BJ (cell line): ENCODE measurements around the gene CCDC117. TPM values are rescaled to one million over a fixed set of nuclear protein-coding genes. Genes with fewer than 3 reads are reported as not detected.

Experiments used
- CTCF ChIA-PET: fragments of 350-600 bp; formaldehyde crosslinking; extraction: SDS; loops from one replicate; lab custom pipeline; 2021; ENCODE audit warnings: antibody characterized with exemption, inconsistent platforms; lab: Yijun Ruan, JAX
- POLR2A ChIA-PET: fragments of 300-600 bp; sonication (Branson Sonifier 250); formaldehyde crosslinking; extraction: SDS; loops from one replicate; lab custom pipeline; 2021; ENCODE audit warnings: antibody characterized with exemption; lab: Charles Lee
- DNase-seq: peaks from one replicate; pipeline ENCODE4 v3.0.0-alpha.2; 2011; ENCODE audit warnings: low read depth
- H3K27me3 ChIP-seq: 2 replicates; pipeline ENCODE4 v1.6.0; 2011; ENCODE audit warnings: low read length; ENCODE audit not compliant: control insufficient read depth, insufficient read depth
- H3K36me3 ChIP-seq: 2 replicates; pipeline ENCODE4 v1.5.1; 2011; ENCODE audit warnings: low read length; ENCODE audit not compliant: control insufficient read depth, insufficient read depth
- H3K4me3 ChIP-seq: 2 replicates; pipeline ENCODE4 v1.5.1; 2011; ENCODE audit warnings: low read depth, mild to moderate bottlenecking, control low read depth, low read length
- polyA plus RNA-seq: library from polyadenylated mRNA; depleted of rRNA; stranded (reverse); fragments of >200 nt; gene quantifications from 2 replicates; pipeline ENCODE4 v1.2.3, GENCODE V29; 2011
- TF ChIP-seq, protein P1 (sequence below): IDR thresholded peaks from 2 replicates; pipeline ENCODE4 v1.5.1; 2011; ENCODE audit warnings: low read depth, mild to moderate bottlenecking, control low read depth, inconsistent platforms, low read length, moderate library complexity; ENCODE audit not compliant: insufficient read depth

Gene CCDC117
- polyA plus RNA-seq, 1 experiment = 4.5 TPM

GRCh38 chr22:28798810-28799605, 26.5 kb downstream of the CCDC117 start:
- DNase-seq = peak; percentile 82
- CTCF ChIA-PET = interaction anchor here (0.6 to 2.4 kb wide), 5 partner anchors 23 to 241 kb away, joined by 3 to 6 read pairs (median 3); no protein-coding TSS in a partner anchor
- POLR2A ChIA-PET = interaction anchor here (0.5 to 1.1 kb wide), 3 partner anchors 9 to 418 kb away, joined by 4 to 7 read pairs (median 7); no protein-coding TSS in a partner anchor
- Histone ChIP-seq H3K27me3 (no peaks in the 10 kb centered on the region), H3K36me3 (peaks cover 18% of the 10 kb centered on the region), H3K4me3 (peak overlapping the region; percentile 98)
- TF ChIP-seq, protein P1, sequence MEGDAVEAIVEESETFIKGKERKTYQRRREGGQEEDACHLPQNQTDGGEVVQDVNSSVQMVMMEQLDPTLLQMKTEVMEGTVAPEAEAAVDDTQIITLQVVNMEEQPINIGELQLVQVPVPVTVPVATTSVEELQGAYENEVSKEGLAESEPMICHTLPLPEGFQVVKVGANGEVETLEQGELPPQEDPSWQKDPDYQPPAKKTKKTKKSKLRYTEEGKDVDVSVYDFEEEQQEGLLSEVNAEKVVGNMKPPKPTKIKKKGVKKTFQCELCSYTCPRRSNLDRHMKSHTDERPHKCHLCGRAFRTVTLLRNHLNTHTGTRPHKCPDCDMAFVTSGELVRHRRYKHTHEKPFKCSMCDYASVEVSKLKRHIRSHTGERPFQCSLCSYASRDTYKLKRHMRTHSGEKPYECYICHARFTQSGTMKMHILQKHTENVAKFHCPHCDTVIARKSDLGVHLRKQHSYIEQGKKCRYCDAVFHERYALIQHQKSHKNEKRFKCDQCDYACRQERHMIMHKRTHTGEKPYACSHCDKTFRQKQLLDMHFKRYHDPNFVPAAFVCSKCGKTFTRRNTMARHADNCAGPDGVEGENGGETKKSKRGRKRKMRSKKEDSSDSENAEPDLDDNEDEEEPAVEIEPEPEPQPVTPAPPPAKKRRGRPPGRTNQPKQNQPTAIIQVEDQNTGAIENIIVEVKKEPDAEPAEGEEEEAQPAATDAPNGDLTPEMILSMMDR = no peak

- peak overlapping the region; percentile 98 for H3K4me3 ChIP-seq
- H3K27me3 ChIP-seq = no peaks in the 10 kb centered on the region
- H3K36me3 ChIP-seq = peaks cover 15% of the 10 kb centered on the region
- ChIA-PET POLR2A (interaction anchor here (0.5 to 1.1 kb wide), 4 partner anchors 13 to 419 kb away, joined by 4 to 7 read pairs (median 4); partner anchors contain the start of gene ZNRF3), CTCF (interaction anchor here (0.6 to 2.4 kb wide), 4 partner anchors 24 to 241 kb away, joined by 3 to 6 read pairs (median 3); no protein-coding TSS in a partner anchor)
- peak; percentile 1 for DNase-seq
- TF ChIP-seq, protein P1 = no peak
Measured at GRCh38 chr22:28799606-28800307, 27.3 kb downstream of the CCDC117 start.

- TF ChIP-seq, protein P1 = no peak
- DNase-seq = peak; percentile 53
- CTCF ChIA-PET = interaction anchor here (1.6 kb wide), 1 partner anchor 24 kb away, joined by 3 read pairs; no protein-coding TSS in a partner anchor
- H3K36me3 ChIP-seq = peaks cover 11% of the 10 kb centered on the region
- no peaks in the 10 kb centered on the region for H3K27me3 ChIP-seq
- H3K4me3 ChIP-seq = peak within 1 kb of the TSS; percentile 98
- POLR2A ChIA-PET = interaction anchor here (0.6 to 1.1 kb wide), 4 partner anchors 12 to 83 kb away, joined by 3 to 5 read pairs (median 4); partner anchors contain the start of genes CCDC117 and ZNRF3
Measured at GRCh38 chr22:28800308-28801041, 28.0 kb downstream of the CCDC117 start, which contains the start of gene XBP1. TSS of gene XBP1 (minus strand) at chr22:28800569.

GRCh38 chr22:28801845-28802594, 29.5 kb downstream of the CCDC117 start:
- ChIA-PET CTCF (interaction anchor here (0.6 to 2.0 kb wide), 3 partner anchors 201 to 779 kb away, joined by 3 to 4 read pairs (median 3); no protein-coding TSS in a partner anchor), POLR2A (no interaction called here)
- no peaks in the 10 kb centered on the region for H3K27me3 ChIP-seq
- H3K4me3 ChIP-seq = no peak overlapping the region
- TF ChIP-seq, protein P1 = no peak
- H3K36me3 ChIP-seq = peaks cover 2% of the 10 kb centered on the region
- no peak for DNase-seq
